HG03196 (cell line): ENCODE measurements around the gene SCN5A.

Experiments used
- ATAC-seq: cut with Tn5 transposase; IDR thresholded peaks from one replicate; pipeline ENCODE4 v1.9.1; 2021; ENCODE audit not compliant: unreplicated experiment

The SCN5A gene

DNA sequence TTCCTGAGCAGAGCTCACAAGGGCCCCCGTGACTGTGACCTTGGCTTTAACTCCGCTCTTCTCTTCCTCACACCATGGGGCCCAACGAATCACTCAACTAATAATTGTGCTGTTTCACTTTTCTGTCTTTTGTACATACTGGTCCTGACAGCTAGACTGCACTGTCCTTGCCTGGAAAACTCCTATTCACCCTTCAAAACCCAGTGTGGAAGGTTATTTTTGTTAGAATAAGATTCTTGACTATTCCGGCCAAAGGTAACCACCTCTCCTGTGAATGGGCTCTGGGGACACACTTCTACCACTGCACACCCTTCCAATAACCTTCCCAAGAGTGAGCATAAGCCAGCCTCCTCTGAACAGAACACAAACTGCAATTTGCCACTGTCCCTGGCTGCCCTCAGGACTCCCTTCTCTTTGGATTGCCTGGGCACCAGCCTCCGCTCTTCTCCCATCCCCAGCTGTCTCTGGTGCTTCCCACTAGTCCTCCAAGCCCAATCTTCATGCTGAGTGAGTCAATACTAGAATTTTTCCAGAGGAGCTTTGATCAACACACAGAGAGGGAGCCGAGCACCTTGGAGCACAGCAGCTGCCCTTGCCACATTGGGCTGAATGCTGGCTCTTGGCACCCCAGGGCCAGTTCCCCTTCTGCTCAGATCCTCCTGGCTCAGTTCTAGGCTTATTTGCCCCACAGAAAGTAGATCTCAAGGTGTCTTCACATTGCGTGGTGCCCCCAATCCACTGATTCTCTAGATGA, 2.1 kb downstream of the SCN5A start:
- no peak for ATAC-seq

- no peak for ATAC-seq
Observed at GRCh38 chr3:38646630-38647029, 2.9 kb downstream of the SCN5A start.

GRCh38 chr3:38646062-38646461, 3.4 kb downstream of the SCN5A start:
- ATAC-seq: no peak

DNA sequence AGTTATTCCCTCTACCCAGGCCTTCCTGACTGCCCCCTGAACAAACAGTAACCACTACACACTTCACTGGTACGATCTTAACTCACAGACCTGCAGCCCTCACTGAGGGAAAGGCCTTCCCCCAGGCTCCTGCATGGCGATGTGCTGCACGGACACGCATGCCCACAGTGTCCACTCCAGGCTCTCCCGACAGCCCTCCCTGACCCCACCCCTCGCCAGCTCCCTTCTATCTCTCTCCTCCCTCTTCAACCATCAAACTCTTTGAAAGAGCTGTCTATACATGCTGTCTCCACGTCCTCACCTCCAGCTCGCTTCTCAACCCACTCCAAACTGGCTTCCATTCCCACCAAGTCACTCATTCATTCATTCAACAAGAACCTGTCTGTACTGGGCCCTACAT, 3.9 kb downstream of the SCN5A start:
- no peak for ATAC-seq

DNA sequence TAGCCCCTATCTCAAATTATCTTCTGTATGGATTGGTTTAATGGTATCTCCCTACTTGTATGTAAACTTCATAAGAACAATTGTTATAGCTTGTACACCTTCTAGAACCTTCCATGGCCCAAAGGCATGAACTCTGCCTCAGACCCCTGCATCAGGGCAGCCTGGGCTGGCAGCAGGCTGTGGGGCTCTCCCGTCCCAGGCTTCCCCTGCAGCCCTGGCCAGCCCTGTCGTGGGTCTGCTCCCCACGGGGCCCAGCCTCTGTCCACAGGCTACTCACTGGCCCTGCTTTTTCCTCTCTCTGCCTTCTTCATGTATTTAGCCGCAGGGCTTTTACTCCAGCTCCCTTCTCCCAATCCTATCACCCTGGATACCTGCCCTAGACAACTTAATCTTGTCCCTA, 4.4 kb downstream of the SCN5A start:
- ATAC-seq: no peak

DNA sequence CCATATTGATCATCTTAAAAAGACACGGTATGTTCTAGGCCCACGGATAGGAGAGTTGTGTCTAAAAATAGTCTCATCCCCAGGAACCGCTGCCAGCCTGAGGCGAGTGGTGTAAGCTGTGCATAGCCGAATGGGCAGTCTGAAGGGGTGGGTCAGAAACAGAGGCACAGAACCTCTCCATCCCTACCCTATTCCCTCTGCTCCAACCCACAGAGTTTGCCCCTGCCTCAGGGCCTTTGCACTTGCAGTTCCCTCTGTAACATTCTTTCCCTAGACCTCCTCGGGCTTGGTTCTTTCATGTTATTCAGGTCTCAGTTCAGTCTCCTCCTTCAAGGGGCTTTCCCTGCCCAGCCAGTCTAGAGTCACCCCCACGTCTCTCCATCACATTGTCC, 4.8 kb downstream of the SCN5A start:
- no peak for ATAC-seq

- no peak for ATAC-seq
Observed at GRCh38 chr3:38644016-38644661, 5.3 kb downstream of the SCN5A start.

- ATAC-seq: no peak
Observed at GRCh38 chr3:38643592-38643991, 5.9 kb downstream of the SCN5A start.

- no peak for ATAC-seq
Observed at GRCh38 chr3:38643090-38643489, 6.4 kb downstream of the SCN5A start.

DNA sequence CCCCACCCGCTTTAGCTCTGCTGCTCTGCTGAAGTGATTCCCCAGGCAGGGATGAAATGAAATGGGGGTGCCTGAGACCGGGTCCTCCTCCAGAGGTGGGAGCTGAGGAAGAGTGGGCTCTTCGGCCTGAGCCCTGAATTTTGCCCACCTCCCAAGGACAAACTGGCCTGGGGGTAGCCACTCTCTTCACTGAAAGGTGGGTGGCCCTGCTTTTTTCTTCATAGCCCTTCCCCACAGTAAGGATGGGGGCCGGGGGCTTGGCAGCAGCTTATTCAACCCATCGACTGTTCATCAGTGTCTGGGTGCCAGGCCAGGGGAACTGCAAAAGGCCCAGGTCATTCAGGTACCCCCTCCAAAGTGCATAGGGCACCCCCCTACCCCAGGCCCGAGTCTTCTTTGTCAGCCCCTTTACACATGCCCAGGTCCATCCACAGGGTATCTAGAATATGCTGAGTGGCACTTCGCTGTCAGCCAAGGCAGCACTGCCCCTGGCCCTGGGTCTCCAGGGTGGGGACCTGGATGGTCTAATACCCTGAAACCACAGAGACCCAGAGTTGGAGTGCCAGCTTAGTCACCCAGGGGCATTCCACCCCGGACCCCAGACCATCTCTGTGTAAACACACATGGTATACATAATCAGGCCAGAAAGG, 7.9 kb downstream of the SCN5A start:
- ATAC-seq: no peak

DNA sequence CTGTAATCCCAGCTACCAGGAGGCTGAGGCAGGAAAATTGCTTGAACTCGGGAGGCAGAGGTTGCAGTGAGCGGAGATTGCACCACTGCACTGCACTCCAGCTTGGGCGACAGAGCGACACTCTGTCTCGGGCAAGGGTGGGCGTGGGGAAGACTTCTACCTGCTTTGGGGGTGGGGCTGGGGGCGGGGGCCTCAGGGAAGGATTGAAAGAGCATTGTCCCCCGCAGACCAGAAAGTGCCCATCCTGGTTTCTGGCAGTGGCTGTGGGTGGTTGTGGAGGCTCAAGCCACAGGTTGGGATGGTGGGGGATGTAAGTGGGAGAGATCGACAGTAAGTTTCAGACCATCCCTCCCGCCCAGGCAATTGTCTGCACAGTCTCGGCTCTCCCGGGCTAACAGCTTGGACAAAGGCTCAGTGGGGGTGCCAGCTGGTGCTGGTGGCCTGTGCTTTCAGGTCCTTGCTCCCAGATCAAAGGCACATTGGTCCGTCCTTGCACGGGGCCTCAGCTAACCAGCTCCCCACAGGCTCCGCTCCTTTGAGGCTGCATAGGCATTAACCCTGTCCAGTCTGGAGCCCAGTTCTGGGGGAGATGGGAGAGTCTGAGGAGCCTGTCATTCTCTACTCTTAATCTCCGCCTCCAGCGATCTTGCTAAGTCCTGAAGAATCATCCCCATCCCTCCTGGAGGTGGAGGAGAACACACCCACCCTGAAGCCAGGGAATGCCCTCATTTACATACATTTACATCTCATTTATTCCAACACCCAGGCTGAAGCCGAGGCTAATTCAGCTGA, 8.6 kb downstream of the SCN5A start:
- no peak for ATAC-seq

DNA sequence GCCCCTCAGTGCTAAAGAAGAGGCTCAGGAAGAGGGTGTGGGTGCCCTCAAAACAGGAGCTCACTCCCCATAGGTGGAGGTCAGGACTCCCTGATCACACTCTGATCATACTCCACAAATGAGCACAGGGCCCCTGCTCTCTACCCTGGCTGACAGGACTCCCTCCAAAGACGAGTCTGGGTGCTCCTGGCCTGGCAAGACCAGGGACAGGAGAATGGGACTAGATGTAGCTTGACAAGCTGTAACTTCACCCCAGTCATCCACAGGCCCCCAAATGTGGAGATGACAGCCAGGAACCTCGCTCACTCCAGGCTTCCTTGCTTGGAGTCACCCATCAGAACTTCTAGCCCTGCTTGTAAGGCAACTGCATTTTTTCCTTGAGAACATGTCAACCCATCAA, 11.1 kb downstream of the SCN5A start:
- ATAC-seq: no peak

- no peak for ATAC-seq
Observed at GRCh38 chr3:38637906-38638305, 11.6 kb downstream of the SCN5A start.

DNA sequence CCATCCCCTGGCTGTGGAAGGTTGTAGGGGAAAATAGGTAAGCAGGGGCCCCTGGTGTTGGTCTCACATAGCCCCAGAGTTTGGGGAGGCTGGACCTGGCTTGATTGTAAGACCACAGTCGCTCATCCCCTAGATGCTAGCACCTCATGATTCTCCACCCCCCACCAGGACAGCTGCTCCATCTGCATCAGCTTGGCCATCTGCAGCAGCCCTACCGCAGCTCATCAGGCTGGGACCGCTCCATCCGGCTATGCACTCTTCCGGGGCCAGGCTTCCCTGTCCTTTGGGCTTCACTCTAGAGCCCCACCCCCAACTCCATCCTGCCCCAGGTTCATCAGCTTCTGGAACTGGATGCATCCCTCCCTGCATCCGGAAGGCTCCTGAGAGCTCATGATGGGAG, 12.6 kb downstream of the SCN5A start:
- ATAC-seq: no peak

DNA sequence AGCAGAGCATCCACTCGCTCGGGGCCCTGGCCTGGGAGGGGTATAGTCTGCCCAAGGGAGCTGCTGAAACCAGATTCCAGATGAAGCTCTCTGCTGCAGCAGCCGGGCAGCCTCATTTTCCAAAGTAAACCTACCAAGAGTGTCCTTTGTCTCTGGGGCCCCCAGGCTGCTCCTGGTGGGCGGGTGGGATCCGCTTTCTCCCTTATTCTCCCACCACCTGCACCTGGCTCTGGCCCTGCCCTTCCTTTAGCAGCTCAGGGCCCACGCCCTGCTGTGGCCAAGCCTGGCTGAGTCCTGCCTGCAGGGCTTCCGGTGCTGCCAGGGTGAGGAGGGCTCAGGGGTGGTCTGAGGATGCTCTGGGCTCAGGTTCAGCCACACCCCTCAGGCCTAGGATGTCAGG, 13.0 kb downstream of the SCN5A start:
- ATAC-seq: no peak

DNA sequence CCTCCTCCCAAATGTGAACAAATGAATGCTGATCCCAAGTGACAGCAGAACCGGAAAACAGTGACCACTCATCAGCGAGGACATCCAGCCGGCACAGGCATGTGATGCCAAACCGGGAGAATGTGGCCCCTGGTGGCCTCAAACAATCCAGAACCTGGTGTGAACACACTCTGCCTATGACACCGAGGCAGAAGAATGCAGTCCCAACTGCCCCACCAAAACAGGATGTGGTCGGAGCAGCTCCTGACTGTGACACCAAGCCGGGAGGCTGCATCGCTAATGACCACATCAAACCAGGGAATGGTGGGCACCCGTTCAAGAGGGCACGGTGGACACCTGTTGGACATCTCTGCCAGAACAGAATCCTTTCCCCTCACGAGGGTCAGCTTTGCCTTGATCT, 15.4 kb downstream of the SCN5A start:
- no peak for ATAC-seq

DNA sequence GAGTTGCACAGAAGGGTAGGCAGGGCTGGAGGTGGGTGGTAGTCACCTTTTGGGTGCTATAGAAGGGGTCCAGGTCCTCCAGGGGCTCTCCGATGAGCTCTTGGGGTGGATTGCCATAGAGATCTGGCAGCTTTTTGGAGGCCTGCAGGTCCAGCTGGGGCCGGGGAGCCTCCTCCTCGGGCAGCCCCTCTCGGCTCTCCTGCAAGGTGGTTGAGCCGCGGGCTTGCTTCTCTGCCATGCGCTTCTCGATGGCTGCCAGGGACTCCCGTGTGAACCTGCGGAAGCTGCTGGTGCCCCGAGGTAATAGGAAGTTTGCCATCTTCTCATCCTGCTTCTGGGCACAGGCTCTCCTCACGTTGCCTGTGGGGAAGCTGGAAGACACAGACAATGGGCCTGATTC, 16.5 kb downstream of the SCN5A start:
- ATAC-seq: no peak

GRCh38 chr3:38630606-38631005, 18.9 kb downstream of the SCN5A start:
- no peak for ATAC-seq

DNA sequence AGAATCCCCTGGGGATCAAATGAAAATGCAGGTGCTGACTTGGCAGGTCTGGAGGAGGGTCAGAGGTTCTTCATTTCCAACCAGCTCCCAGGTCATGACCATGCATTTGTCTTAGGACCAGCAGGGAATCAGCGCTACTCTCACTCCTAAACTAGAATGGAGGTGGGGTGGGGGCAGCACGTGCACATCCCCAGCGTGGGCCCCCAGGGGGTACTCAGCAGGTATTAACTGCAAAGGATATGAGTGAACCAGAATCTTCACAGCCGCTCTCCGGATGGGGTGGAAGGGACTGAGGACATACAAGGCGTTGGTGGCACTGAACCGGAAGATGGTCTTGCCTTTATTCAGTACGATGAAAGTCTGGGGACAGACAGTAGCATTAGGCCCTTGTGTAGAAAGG, 19.4 kb downstream of the SCN5A start:
- no peak for ATAC-seq

- no peak for ATAC-seq
Observed at GRCh38 chr3:38628835-38629234, 20.7 kb downstream of the SCN5A start.

DNA sequence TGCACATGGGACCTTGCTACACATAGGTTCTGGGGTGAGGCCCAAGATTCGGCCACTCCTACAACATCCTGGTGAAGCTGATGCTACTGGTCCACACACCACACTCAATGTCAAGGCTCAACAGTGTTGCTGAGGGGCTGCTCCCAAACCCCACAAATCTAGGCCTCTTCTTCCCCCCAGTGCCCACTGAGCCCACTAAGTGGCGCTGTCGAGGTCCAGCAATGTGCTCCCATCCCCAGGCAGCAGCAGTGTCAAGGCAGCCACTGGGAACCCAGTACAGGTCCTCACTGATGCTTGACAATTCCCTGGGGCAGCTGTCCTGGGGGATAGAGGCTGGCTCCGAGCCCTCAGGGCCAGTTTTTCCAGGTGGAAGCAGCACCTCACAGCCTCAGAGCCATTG, 21.5 kb downstream of the SCN5A start:
- no peak for ATAC-seq

- ATAC-seq: no peak
Observed at GRCh38 chr3:38626171-38626570, 23.3 kb downstream of the SCN5A start.
